ENCODE data around the gene ADGRL4.
"Not testable (repeated sequence)": the region's sequence is repeated elsewhere in the genome, so short reads cannot be mapped to it uniquely, and the experiment has no call there.

Gene ADGRL4

DNA sequence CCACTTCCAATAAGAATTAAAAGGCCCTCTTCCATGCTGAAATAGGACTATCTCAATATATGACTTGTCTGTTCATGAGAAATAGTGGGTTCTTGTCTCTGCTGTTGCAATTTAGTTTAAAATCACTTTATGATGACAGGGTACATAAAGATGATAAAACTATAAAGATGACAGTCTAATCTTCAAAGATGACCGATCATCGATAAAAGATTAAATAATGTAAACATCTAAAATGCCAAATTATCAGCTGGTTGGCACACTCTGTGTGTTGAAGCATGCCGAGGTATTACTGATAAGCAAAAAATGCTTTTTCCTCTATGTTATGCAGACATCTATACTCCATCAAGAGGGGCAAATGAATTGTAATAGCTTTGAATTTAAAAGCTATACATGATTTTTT, 89.5 kb downstream of the ADGRL4 start:
- no peak for DNase-seq

GRCh38 chr1:78913950-78914349, 92.6 kb downstream of the ADGRL4 start:
- no peak for DNase-seq

GRCh38 chr1:78911956-78912880, 94.3 kb downstream of the ADGRL4 start:
- DNase-seq = no peak

- no peak for DNase-seq
Observed at GRCh38 chr1:78902641-78903040, 103.9 kb downstream of the ADGRL4 start.

- no peak for DNase-seq
Observed at GRCh38 chr1:78894811-78895210, 111.7 kb downstream of the ADGRL4 start.

DNA sequence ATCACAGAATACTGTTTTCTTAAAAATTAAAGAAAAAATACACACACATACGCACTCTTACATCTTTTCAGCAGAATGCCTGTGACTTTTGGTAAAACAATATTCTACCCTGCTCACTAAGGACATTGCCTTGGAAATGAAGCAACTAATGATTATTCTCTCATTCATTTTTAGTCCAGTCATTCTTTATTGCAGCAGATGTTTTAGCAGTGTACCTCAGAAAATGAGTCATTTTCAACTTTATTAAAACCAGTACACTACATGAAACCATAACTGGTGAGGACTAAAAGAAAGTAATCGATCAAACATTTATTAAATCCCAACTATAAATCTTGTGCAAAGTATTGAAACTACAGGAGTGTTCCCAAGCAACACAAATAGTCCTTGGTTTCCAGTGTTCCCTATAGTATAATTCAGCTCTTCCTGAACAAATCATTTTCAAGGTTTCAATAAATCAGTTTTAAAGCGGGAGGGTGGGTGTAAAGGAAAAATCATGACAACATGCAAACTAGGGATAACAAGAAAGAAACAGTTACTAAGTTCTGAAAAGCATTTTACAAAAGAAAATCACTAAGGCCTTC, 114.2 kb downstream of the ADGRL4 start:
- DNase-seq = no peak

DNA sequence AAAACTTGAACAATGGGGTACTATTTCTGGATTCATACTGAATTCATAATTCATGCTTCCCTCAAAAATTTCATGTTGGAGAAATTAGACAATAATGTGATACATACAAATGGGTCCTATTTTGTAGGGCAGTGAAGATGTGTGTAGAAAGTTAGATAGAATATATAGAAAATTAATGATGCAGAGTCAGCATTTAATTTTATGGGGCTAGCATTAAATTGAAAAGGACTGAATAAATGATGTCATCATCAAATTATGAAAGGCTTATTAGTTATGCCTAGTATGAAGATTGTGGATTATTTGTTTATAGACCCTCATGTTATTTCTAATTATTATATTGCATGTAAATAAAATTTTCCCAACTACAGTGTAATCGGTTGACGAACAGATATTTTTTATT, 119.1 kb downstream of the ADGRL4 start:
- no peak for DNase-seq

GRCh38 chr1:78884685-78885452, 121.7 kb downstream of the ADGRL4 start:
- DNase-seq = no peak

DNA sequence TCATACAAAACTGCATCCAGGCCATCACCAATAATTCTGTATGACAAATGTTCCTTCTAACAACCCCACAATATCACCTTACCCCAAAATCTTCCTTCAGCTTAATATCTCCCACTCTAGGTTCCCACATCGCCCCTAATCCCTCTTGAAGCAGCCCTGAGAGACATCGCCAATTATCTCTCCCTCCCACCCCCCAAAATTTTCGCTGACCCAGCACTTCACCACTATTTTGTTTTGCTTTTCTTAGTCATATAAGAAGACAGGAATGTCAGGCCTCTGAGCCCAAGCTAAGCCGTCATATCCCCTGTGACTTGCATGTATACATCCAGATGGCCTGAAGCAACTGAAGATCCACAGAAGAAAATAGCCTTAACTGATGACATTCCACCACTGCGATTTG, 126.3 kb downstream of the ADGRL4 start:
- DNase-seq = no peak

DNA sequence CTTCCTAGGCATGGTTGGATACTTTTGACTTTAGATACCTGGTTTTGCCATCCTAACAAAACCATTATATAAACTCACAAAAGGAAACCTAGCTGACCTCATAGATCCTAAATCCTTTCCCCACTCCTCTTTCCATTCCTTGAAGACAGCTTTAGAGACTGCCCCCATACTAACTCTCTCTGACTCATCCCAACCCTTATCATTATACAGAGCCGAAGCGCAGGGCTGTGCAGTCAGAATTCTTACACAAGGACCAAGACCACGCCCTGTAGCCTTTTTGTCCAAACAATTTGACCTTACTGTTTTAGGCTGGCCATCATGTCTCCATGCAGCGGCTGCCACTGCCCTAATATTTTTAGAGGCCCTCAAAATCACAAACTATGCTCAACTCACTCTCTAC, 130.5 kb downstream of the ADGRL4 start:
- not testable (repeated sequence) for DNase-seq

GRCh38 chr1:78872801-78873200, 133.7 kb downstream of the ADGRL4 start:
- DNase-seq = not testable (repeated sequence)

DNA sequence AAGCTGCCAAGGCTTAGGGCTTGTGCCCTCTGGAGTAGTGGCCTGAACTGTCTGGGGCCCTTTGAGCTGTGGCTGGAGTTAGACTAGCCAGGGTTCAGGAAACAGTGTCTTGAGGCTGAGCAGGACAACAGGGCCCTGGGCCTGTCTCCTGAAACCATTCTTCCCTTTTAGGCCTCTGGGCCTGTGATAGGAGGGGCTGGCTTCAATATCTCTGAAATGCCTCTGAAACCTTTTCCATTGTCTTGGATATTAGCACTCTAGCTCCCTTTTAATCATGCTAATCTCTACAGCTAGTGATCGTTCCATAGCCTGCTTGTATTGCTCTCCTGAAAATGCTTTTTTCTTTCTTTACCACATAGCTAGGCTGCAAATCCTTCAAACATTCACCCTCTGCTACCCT, 135.3 kb downstream of the ADGRL4 start:
- DNase-seq = no peak

DNA sequence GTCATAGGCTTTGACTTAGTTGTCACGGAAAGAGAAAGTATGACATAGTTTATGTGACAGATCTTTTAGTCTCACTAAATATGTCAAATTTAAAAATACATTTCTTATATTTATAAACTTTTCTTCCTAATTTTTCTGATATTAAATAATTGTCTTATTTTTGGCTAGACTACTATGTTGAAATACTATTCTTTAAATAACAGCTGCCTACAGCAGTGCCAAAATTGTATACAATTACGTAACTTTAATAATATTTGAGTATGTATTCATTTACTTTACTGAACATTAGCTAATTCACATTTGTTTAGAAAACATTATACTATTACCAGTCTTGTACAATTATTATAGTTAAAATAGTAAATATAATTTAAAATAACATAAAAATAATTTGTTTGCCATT, 137.4 kb downstream of the ADGRL4 start:
- no peak for DNase-seq

DNA sequence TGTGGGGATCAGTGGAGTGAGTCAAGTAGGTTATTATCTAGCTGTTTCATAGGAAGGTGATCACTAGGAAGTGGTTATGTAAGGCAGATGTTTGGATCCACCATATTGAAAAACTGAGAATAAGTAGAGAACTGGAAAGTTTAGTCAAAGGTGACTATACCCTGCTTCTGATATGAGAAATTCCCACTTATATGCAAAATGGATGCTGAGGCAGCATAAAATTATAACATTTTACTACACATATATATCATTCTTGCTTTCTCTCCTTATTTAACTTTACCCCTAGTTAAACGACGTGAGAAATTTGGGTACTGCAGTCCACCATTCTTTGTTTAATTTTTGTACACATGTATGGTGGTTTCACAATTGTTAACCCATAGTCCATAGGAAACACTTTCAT, 142.4 kb downstream of the ADGRL4 start:
- no peak for DNase-seq

DNA sequence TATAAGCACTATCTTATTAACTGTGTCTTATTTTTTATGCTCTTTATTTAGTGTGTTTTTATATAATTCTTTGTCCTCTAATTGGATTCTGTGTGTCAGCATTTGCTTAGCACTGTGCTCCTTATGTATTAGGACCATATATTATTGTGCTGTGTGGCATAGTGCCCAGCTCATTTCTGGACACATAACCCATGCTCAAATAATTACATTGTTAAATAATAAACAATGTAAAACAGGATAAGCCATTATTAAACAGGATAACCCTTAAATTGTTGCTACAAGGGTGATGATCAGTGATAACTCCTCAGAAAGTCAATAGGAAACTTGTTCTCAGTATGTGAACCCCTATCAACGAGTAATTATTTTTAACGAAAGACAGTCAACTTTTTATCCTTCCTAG, 150.4 kb downstream of the ADGRL4 start:
- DNase-seq = no peak

- DNase-seq = no peak
Observed at GRCh38 chr1:78855258-78855657, 151.3 kb downstream of the ADGRL4 start.

DNA sequence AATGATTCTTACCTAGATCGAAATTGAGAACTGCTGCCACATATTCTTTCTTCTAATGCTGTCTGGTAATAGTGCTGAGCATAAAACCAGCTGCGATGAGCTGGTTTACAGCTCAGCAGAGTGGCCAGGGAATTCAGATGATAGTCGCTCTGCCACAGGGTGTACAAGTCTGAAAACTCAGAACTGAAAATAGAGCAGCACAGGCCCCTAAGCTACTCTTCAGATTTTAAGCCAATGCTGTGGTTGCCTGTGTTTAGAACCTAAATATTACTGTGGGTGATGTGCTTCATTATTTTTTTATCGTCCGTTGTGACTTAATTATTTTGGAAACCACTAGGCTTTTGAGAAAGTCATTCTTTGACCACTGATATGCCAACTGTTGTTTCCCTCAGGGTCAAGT, 152.0 kb downstream of the ADGRL4 start:
- DNase-seq = no peak

- no peak for DNase-seq
Observed at GRCh38 chr1:78843546-78843945, 163.0 kb downstream of the ADGRL4 start.

DNA sequence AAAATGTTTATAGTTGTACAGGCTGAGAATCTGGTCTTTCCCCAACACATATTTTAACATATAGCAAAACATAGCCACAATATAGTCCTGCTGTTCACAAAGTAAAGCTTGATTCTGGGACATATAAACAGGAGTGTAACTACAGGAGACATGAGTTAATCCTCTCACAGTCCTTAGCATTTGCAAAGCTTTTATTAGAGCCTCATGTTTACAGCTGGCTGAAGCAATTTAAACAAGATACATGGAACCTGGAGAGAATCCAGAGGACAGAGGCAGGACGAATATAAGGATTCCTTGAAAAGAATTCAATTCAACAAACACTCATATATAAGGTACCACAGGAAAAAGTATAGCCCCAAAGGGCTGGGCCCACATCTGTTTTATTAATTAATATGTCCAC, 163.4 kb downstream of the ADGRL4 start:
- no peak for DNase-seq

- no peak for DNase-seq
Observed at GRCh38 chr1:78840453-78841271, 165.9 kb downstream of the ADGRL4 start.
